GM12874 (cell line): Measurements from ENCODE around the gene TTBK1.

ENCODE experiments used
- CTCF ChIP-seq: IDR thresholded peaks from 2 replicates; pipeline ENCODE4 v1.5.1; 2011; ENCODE audit warnings: low read depth, mild to moderate bottlenecking, control low read depth, low read length, moderate library complexity; ENCODE audit not compliant: insufficient read depth

TTBK1 gene

GRCh38 chr6:43307451-43308100 is 64.3 kb downstream of the TTBK1 start:
- no peak for TF ChIP-seq CTCF

- TF ChIP-seq CTCF = peak; percentile 84
These were observed 65.1 kb downstream of the TTBK1 start, which contains the start of gene CRIP3 for GRCh38 chr6:43308101-43308989. CRIP3 (minus strand) TSS chr6:43308826; CDS start chr6:43308792, 34 bp downstream.

- TF ChIP-seq CTCF = no peak
These were observed 65.8 kb downstream of the TTBK1 start for GRCh38 chr6:43308990-43309477.

GRCh38 chr6:43310134-43310533 is 66.9 kb downstream of the TTBK1 start:
- no peak for TF ChIP-seq CTCF

GRCh38 chr6:43310624-43311023 is 67.3 kb downstream of the TTBK1 start:
- no peak for TF ChIP-seq CTCF

GRCh38 chr6:43311666-43312065 is 68.4 kb downstream of the TTBK1 start:
- no peak for TF ChIP-seq CTCF

GRCh38 chr6:43313813-43314212 is 70.5 kb downstream of the TTBK1 start:
- no peak for TF ChIP-seq CTCF
